Suprapubic skin (tissue), 4 donors: ENCODE results near the gene ARHGAP32. TPM values are rescaled to one million over a fixed set of nuclear protein-coding genes. Genes with fewer than 3 reads are reported as not detected.

Experiments used
- DNase-seq, 2 donors: peaks; one replicate each; pipeline ENCODE4 v3.0.0-alpha.2; 2019; ENCODE audit warnings: low spot score in 2 of 2
- H3K27ac ChIP-seq: fragments of 200-600 bp; sonication (generic); one replicate; pipeline ENCODE4 v1.5.1; 2019
- H3K27me3 ChIP-seq: fragments of 200-600 bp; sonication (generic); one replicate; pipeline ENCODE4 v1.5.1; 2019
- H3K36me3 ChIP-seq: fragments of 200-600 bp; sonication (generic); one replicate; pipeline ENCODE4 v1.5.1; 2019
- H3K4me1 ChIP-seq: fragments of 200-600 bp; sonication (generic); one replicate; pipeline ENCODE4 v1.5.1; 2019
- H3K4me3 ChIP-seq: fragments of 200-600 bp; sonication (generic); one replicate; pipeline ENCODE4 v1.5.1; 2019; ENCODE audit warnings: mild to moderate bottlenecking
- H3K9me3 ChIP-seq: fragments of 200-600 bp; sonication (generic); one replicate; pipeline ENCODE4 v1.5.1; 2019
- CTCF ChIP-seq, 2 donors: fragments of 200-600 bp in 1 of 2; fragments of 450-650 bp in 1 of 2; sonication (generic) in 1 of 2; IDR thresholded peaks; one replicate each; pipeline ENCODE4 v1.5.1; 2016 to 2019; ENCODE audit warnings: antibody characterized with exemption in 2 of 2, mild to moderate bottlenecking in 1 of 2, moderate library complexity in 1 of 2
- EP300 ChIP-seq: sonication (generic); formaldehyde crosslinking; IDR thresholded peaks from one replicate; pipeline ENCODE4 v1.6.1; 2017; ENCODE audit warnings: antibody characterized with exemption
- POLR2A ChIP-seq, 2 donors: fragments of 450-650 bp; IDR thresholded peaks; one replicate each; pipeline ENCODE4 v1.6.1; 2017; ENCODE audit warnings: antibody characterized with exemption in 2 of 2, mild to moderate bottlenecking in 2 of 2, moderate library complexity in 2 of 2
- POLR2AphosphoS5 ChIP-seq, 3 donors: sonication (generic); formaldehyde crosslinking; IDR thresholded peaks; one replicate each; pipeline ENCODE4 v1.6.1; 2017; ENCODE audit warnings: antibody characterized with exemption in 3 of 3
- WGBS: methylation state at CpG from one replicate; pipeline ENCODE4 v1.1.5; 2018; 5-methylcytosine and 5-hydroxymethylcytosine counted together
- total RNA-seq, 4 donors: library from RNA; depleted of rRNA; stranded (reverse); fragments of >200 nt; gene quantifications; one replicate each; pipeline ENCODE4 v1.1.0, GENCODE V29; 2016

The ARHGAP32 gene
- total RNA-seq, 4 donors from 2014 or later = 49.5 to 93.4 (median 62.1) TPM

DNA sequence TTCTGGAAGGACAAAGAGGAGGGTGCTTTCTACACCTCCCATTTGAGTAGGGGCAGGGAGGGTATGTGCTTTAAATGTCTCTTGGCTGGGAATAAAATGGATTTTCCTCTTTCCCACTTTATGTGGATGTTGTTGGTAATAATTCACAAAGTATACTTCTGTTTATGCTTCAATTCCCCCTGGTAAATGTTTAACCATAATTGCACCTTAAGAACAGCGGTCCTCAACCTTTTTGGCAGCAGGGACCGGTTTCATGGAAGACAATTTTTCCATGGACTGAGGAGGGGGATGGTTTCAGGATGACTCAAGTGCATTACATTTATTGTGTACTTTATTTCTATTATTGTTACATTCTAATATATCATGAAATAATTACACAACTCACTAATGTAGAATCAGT, 245.5 kb downstream of the ARHGAP32 start:
- peaks cover under 1% of the 10 kb centered on the region for H3K27me3 ChIP-seq
- 95% methylated on average over 2 of the region's 2 CpGs for WGBS
- no peak overlapping the region for H3K4me3 ChIP-seq
- no peaks in the 10 kb centered on the region for H3K9me3 ChIP-seq
- no peaks in the 10 kb centered on the region for H3K36me3 ChIP-seq
- DNase-seq = no peak
- peaks cover 24% of the 10 kb centered on the region for H3K4me1 ChIP-seq
- TF ChIP-seq POLR2AphosphoS5 (IDR thresholded peaks at IDR 0.05) (no peak), POLR2A (IDR thresholded peaks at IDR 0.05) (no peak), EP300 (no peak), CTCF (IDR thresholded peaks at IDR 0.05) (no peak)
- no peak overlapping the region for H3K27ac ChIP-seq

DNA sequence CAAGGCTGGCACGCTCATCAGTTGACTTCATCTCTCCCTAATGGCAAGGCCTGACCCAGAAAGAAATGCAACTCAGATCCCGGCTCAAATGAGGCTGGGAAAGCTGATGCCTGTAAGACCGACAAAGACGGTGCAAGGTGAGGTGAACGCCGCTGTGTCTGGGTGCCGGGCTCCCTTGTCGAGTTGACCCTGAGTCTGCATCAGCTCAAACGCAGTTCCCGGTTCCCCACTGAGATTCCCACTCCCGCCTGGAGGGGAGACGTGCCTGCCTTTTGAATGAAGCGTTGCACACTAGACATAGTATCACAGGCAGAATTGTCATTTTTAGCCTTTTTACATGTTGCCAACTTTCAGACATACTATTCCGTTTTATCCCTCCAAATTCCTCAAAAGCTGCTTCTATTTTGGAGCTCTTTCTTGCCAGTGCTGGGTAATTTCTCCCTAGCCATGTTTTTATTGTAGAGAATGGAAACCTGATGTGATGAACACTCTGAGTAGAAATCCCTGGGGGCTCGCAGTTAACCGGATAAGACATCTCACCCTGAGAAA, 248.6 kb downstream of the ARHGAP32 start:
- H3K27ac ChIP-seq = no peak overlapping the region
- TF ChIP-seq POLR2A (IDR thresholded peaks at IDR 0.05) (no peak), EP300 (no peak), CTCF (IDR thresholded peaks at IDR 0.05) (no peak), POLR2AphosphoS5 (IDR thresholded peaks at IDR 0.05) (no peak)
- 57% methylated on average over 16 of the region's 16 CpGs for WGBS

DNA sequence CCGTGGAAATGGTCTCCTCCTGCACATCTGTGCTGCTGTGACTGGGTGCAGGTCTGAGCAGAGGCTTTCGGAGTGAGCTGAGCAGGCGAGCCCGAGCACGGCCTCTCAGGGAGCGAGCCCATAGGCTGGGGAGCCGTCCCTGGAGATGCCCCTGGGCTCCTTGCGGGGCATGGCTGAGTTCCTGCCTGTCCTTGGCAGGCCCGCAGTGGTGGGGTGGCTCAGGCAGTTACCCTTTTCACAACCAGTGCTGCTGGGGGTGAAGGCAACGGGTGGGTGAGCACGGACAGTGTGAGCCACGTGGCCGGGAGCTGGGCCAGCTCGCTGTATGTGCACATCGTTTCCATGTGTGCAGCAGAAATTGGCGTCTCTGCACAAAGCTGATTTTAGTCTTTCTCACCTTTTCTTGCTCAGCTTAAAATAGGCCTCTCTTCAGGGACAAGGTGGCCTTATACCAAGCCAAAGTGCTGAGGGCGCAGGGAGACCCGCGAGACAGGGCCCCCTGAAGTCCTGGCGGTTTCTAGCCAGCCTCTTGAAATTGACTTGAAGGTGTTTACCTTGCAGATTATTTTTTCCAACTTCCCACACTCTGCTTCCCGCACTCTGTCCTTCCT, 249.2 kb downstream of the ARHGAP32 start, which contains the start of gene TP53AIP1:
Gene TP53AIP1, minus strand, starts transcription at position 55 of the 611 bp plus-strand sequence. CDS start 5,053 bp downstream, outside the sequence.
- TF ChIP-seq POLR2A (IDR thresholded peaks at IDR 0.05) (no peak), EP300 (no peak), CTCF (IDR thresholded peaks at IDR 0.05) (no peak), POLR2AphosphoS5 (IDR thresholded peaks at IDR 0.05) (no peak)
- no peak for DNase-seq
- H3K4me3 ChIP-seq = peak within 1 kb of the TSS; percentile 42
- peaks cover 53% of the 10 kb centered on the region for H3K4me1 ChIP-seq
- H3K9me3 ChIP-seq = no peaks in the 10 kb centered on the region
- peaks cover 8% of the 10 kb centered on the region for H3K27me3 ChIP-seq
- WGBS = 67% methylated on average over 9 of the region's 21 CpGs
- H3K27ac ChIP-seq = peak within 1 kb of the TSS; percentile 89
- no peaks in the 10 kb centered on the region for H3K36me3 ChIP-seq

More for the DNA sequence above, 248.6 kb downstream of the ARHGAP32 start:
- Histone ChIP-seq H3K9me3 (no peaks in the 10 kb centered on the region), H3K27me3 (peaks cover 8% of the 10 kb centered on the region), H3K4me3 (no peak overlapping the region), H3K36me3 (no peaks in the 10 kb centered on the region), H3K4me1 (peaks cover 47% of the 10 kb centered on the region)
- no peak for DNase-seq

DNA sequence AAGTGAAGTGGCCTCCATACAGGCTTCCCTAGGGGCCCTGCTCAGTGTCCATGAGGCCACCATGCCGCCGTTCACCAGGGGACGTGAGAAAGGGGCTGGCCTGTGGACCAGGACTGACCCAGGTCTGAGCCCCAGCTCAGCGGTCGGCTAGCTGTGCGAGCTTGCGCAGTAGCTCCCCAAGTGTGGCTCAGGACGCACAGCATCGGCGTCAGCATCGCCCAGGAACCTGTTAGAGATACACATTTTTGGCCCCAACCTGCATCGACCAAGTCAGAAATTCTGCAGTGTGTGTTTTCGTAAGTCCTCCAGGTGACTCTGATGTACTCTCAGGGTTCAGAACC, 249.9 kb downstream of the ARHGAP32 start:
- H3K4me3 ChIP-seq = peak overlapping the region; percentile 42
- H3K4me1 ChIP-seq = peaks cover 56% of the 10 kb centered on the region
- DNase-seq = no peak
- 41% methylated on average over 12 of the region's 13 CpGs for WGBS
- peaks cover 8% of the 10 kb centered on the region for H3K27me3 ChIP-seq
- H3K27ac ChIP-seq = peak overlapping the region; percentile 89
- no peak for TF ChIP-seq EP300
- TF ChIP-seq CTCF (IDR thresholded peaks at IDR 0.05) = no peak
- TF ChIP-seq POLR2A (IDR thresholded peaks at IDR 0.05) = no peak
- no peak for TF ChIP-seq POLR2AphosphoS5 (IDR thresholded peaks at IDR 0.05)
- H3K36me3 ChIP-seq = no peaks in the 10 kb centered on the region
- no peaks in the 10 kb centered on the region for H3K9me3 ChIP-seq

- Histone ChIP-seq H3K4me1 (peaks cover 56% of the 10 kb centered on the region), H3K9me3 (no peaks in the 10 kb centered on the region), H3K4me3 (peak overlapping the region; percentile 42), H3K27ac (peak overlapping the region; percentile 89), H3K27me3 (peaks cover 8% of the 10 kb centered on the region), H3K36me3 (no peaks in the 10 kb centered on the region)
- DNase-seq = no peak
- 58% methylated on average over 11 of the region's 14 CpGs for WGBS
- TF ChIP-seq POLR2AphosphoS5 (IDR thresholded peaks at IDR 0.05) (no peak), POLR2A (IDR thresholded peaks at IDR 0.05) (no peak), CTCF (IDR thresholded peaks at IDR 0.05) (no peak), EP300 (no peak)
Observed at GRCh38 chr11:128941573-128942271, 250.4 kb downstream of the ARHGAP32 start.
